Mucosa of descending colon (tissue), 3 donors: ENCODE results near the gene NAXD. TPM values are rescaled to one million over a fixed set of nuclear protein-coding genes. Genes with fewer than 3 reads are reported as not detected.
A peak's percentile ranks its signal among the peaks of the same experiment; 100 is the strongest.

ENCODE experiments used
- ATAC-seq: fragments of 200-7000 bp; cut with Tn5 transposase; one replicate; pipeline ENCODE4 v1.9.1; 2020; ENCODE audit warnings: mild to moderate bottlenecking, moderate library complexity
- DNase-seq, 3 donors: peaks; one replicate each; pipeline ENCODE4 v3.0.0-alpha.2; 2020
- H3K36me3 ChIP-seq: fragments of 200-600 bp; one replicate; pipeline ENCODE4 v1.8.0; 2021; ENCODE audit warnings: low read depth, mild to moderate bottlenecking
- H3K4me1 ChIP-seq: fragments of 200-600 bp; one replicate; pipeline ENCODE4 v1.8.0; 2021; ENCODE audit warnings: low read depth, mild to moderate bottlenecking
- H3K4me3 ChIP-seq: fragments of 200-600 bp; one replicate; pipeline ENCODE4 v1.8.0; 2021; ENCODE audit warnings: mild to moderate bottlenecking
- H3K9me3 ChIP-seq: fragments of 200-600 bp; one replicate; pipeline ENCODE4 v1.8.0; 2021; ENCODE audit warnings: mild to moderate bottlenecking
- intact Hi-C, 2 donors: fragments of 100-400 bp; cut with DNase I in 1 of 2; cut with micrococcal nuclease in 1 of 2; formaldehyde crosslinking; loops; one replicate each; pipeline versions ENCODE4 v1.11.0 to v1.11.1; 2022; cut with DNase I, micrococcal nuclease
- total RNA-seq, 3 donors: library from RNA; stranded (reverse); fragmentation: NEBNext Ultra II Directional in 2 of 3; extraction: Animal tissue kit (Norgen Biotek cat#: 25700) in 2 of 3; gene quantifications; one replicate each; pipeline versions ENCODE4 v1.2.1 to v1.2.4, GENCODE V29; 2021 to 2023
- TF ChIP-seq, protein P1 (sequence below): fragments of 200-600 bp; IDR thresholded peaks from one replicate; pipeline ENCODE4 v1.8.0; 2022; ENCODE audit warnings: antibody characterized with exemption, mild to moderate bottlenecking
- donor health status: DM: no; HTN: no; CAD: no; lungs with moderate emphysema.
- donor health status: DM: no; HTN: no; CAD: no.
- donor health status: DM: no; HTN: yes; CAD: no.

The NAXD gene
- total RNA-seq, 3 donors from 2014 or later, result 32.8 to 49.6 (median 38.8) TPM

GRCh38 chr13:110583178-110583865 is 32.0 kb upstream of the NAXD start:
- intact Hi-C loops, result no loop called here
- no peak for DNase-seq
- ATAC-seq, result no peak
- Histone ChIP-seq H3K36me3 (no peaks in the 10 kb centered on the region), H3K9me3 (no peaks in the 10 kb centered on the region), H3K4me3 (no peak overlapping the region), H3K4me1 (no peaks in the 10 kb centered on the region)
- TF ChIP-seq, protein P1, sequence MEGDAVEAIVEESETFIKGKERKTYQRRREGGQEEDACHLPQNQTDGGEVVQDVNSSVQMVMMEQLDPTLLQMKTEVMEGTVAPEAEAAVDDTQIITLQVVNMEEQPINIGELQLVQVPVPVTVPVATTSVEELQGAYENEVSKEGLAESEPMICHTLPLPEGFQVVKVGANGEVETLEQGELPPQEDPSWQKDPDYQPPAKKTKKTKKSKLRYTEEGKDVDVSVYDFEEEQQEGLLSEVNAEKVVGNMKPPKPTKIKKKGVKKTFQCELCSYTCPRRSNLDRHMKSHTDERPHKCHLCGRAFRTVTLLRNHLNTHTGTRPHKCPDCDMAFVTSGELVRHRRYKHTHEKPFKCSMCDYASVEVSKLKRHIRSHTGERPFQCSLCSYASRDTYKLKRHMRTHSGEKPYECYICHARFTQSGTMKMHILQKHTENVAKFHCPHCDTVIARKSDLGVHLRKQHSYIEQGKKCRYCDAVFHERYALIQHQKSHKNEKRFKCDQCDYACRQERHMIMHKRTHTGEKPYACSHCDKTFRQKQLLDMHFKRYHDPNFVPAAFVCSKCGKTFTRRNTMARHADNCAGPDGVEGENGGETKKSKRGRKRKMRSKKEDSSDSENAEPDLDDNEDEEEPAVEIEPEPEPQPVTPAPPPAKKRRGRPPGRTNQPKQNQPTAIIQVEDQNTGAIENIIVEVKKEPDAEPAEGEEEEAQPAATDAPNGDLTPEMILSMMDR, result no peak

DNA sequence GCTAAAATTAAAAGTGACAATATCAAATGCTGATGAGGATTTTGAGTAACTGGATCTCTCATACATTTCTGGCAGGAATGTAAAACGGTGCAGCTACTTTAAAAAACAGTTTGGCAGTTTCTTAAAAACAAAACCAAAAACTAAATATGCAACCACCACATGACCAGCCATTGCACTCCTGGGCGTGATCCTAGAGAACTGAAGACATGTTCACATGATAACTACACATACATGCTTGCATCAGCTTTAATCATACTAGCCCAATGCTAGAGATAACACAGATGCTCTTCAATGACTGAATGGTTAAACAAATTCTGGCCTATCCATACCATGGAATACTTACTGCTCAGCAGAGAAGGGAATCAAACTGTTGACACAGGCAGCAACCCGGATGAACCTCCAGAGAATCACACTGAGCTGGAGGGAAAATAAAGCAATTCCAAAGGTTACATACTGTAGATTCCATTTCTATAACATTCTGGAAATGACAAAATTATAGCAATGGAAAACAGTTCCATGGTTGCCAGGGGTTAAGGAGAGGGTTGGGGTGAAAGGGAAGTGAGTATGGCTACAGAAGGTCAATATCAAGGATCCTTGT is 25.5 kb upstream of the NAXD start:
- H3K9me3 ChIP-seq, result no peaks in the 10 kb centered on the region
- no peak overlapping the region for H3K4me3 ChIP-seq
- DNase-seq, result no peak
- ATAC-seq, result no peak
- intact Hi-C loops, result loop anchor here (10.0 kb wide), 2 partner anchors 65 to 225 kb away; no protein-coding TSS in a partner anchor
- H3K4me1 ChIP-seq, result no peaks in the 10 kb centered on the region
- TF ChIP-seq, protein P1, result no peak
- H3K36me3 ChIP-seq, result no peaks in the 10 kb centered on the region

DNA sequence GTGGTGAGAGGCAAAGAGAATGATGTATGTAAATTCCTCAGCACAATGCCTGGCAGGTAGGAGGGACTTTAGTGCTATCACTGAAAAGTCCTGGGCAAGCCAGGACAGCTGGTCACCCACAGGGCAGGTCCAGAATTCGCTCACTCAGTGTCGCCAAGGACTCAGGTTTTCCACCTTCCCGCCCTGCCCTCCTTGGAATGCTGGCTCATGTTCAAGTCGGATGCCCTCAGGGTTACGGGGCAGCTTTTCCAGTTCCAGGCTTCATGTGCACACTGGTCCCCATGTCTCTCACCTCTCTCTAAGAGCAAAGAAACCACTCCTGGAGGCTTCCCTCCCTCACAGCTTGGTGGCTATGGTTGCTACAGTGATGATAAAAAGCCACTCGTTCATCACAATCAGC is 24.8 kb upstream of the NAXD start:
- ATAC-seq, result no peak
- TF ChIP-seq, protein P1, result no peak
- intact Hi-C loops, result loop anchor here (10.0 kb wide), 2 partner anchors 64 to 224 kb away; no protein-coding TSS in a partner anchor
- DNase-seq, result no peak
- no peaks in the 10 kb centered on the region for H3K9me3 ChIP-seq
- H3K36me3 ChIP-seq, result no peaks in the 10 kb centered on the region
- no peaks in the 10 kb centered on the region for H3K4me1 ChIP-seq
- no peak overlapping the region for H3K4me3 ChIP-seq

DNA sequence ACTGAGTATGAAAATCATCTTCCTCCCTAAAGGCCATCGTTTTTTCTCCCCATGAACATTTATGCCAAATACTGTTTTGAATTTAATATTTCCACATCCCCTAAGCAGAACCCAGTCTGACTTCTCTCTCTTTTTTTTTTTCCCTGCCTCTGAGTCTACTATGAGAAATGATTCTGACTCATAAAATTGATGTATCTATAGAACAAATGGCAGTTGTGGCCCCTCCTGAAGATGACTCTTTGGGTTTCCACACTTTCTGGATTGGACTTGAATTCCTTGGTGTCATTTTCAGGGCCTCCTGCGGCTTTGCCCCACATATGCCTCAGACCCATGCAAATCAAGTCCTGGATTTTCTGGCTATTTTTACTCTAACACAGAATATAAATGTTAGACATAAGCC is 22.7 kb upstream of the NAXD start:
- intact Hi-C loops, result loop anchor here (10.0 kb wide), 2 partner anchors 62 to 222 kb away; no protein-coding TSS in a partner anchor
- Histone ChIP-seq H3K36me3 (no peaks in the 10 kb centered on the region), H3K4me1 (no peaks in the 10 kb centered on the region), H3K4me3 (no peak overlapping the region), H3K9me3 (no peaks in the 10 kb centered on the region)
- ATAC-seq (no peak), DNase-seq (no peak)
- TF ChIP-seq, protein P1, result no peak

DNA sequence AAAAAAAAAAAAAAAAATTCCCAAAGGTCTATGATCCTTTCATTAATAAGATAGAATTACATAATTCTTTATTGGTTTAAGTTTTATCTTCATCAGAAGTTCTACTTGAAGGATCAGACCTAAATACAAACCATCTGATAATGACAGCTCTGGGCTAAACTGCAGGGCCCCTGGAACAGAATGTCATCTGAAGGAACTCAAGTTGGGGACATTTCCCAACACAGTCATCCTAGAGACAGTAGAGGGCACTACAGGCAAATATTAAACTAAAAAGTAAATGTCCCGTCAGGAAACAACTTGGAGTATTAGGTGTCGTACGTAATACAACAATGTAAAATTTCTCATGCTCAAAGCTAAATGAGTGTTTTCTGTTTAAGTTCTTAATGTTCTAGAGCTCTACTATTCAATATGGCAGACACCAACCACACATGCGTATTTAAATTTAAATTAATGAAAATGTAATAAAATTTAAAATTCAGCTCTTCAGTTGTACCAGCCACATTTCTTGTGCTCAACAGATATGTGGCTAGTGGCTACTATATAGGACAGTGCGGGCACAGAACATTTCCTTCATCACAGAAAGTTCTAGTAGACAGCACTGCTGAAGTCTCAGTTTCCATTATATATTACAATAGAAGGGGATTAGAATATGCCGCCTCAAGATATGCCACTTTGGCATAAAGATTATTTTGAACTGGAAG is 21.8 kb upstream of the NAXD start:
- intact Hi-C loops, result loop anchor here (10.0 kb wide), 2 partner anchors 61 to 221 kb away; no protein-coding TSS in a partner anchor
- H3K36me3 ChIP-seq, result no peaks in the 10 kb centered on the region
- TF ChIP-seq, protein P1, result no peak
- H3K9me3 ChIP-seq, result no peaks in the 10 kb centered on the region
- H3K4me1 ChIP-seq, result no peaks in the 10 kb centered on the region
- H3K4me3 ChIP-seq, result no peak overlapping the region
- DNase-seq, result peak in 1 of 3 donors; percentile 47
- peak; percentile 86 for ATAC-seq
